HEK293T (cell line): Measurements from ENCODE around the gene ANKS6.

Source experiments
- CTCF ChIA-PET: fragments of 350-600 bp; formaldehyde crosslinking; extraction: SDS; loops from one replicate; lab custom pipeline; 2021; ENCODE audit warnings: antibody characterized with exemption, inconsistent platforms; lab: Yijun Ruan, JAX
- POLR2A ChIA-PET: fragments of 350-600 bp; formaldehyde crosslinking; extraction: SDS; loops from one replicate; lab custom pipeline; 2020; ENCODE audit warnings: antibody characterized with exemption, inconsistent platforms; lab: Yijun Ruan, JAX
- DNase-seq: peaks from one replicate; pipeline ENCODE4 v3.0.0; 2012; ENCODE audit warnings: mixed read lengths; ENCODE audit errors: extremely low spot score
- ARNT ChIP-seq: fragments of 450-650 bp; IDR thresholded peaks from 2 replicates; pipeline ENCODE4 v1.6.1; 2017; ENCODE audit warnings: mild to moderate bottlenecking
- BHLHE40 ChIP-seq: fragments of 450-650 bp; IDR thresholded peaks from 2 replicates; pipeline ENCODE4 v1.6.1; 2016; ENCODE audit warnings: mild to moderate bottlenecking, moderate library complexity, borderline replicate concordance
- CTBP1 ChIP-seq: fragments of 450-650 bp; IDR thresholded peaks from 2 replicates; pipeline ENCODE4 v1.6.1; 2016; ENCODE audit warnings: borderline replicate concordance
- ELF4 ChIP-seq: fragments of 450-650 bp; IDR thresholded peaks from 2 replicates; pipeline ENCODE4 v1.6.1; 2017; ENCODE audit warnings: antibody characterized with exemption
- FOXA1 ChIP-seq: fragments of 450-650 bp; IDR thresholded peaks from 2 replicates; pipeline ENCODE4 v1.6.1; 2016; ENCODE audit warnings: mild to moderate bottlenecking
- FOXK2 ChIP-seq: fragments of 450-650 bp; IDR thresholded peaks from 2 replicates; pipeline ENCODE4 v1.6.1; 2016; ENCODE audit warnings: mild to moderate bottlenecking
- FOXM1 ChIP-seq: fragments of 450-650 bp; IDR thresholded peaks from 2 replicates; pipeline ENCODE4 v1.6.1; 2017; ENCODE audit warnings: mild to moderate bottlenecking, borderline replicate concordance
- HDGF ChIP-seq: fragments of 450-650 bp; IDR thresholded peaks from 2 replicates; pipeline ENCODE4 v1.6.1; 2017; ENCODE audit warnings: antibody characterized with exemption, borderline replicate concordance
- L3MBTL2 ChIP-seq: fragments of 450-650 bp; conservative IDR thresholded peaks from 2 replicates; pipeline ENCODE4 v1.6.1; 2016; ENCODE audit warnings: mild to moderate bottlenecking
- LEF1 ChIP-seq: fragments of 450-650 bp; IDR thresholded peaks from 2 replicates; pipeline ENCODE4 v1.6.1; 2017; ENCODE audit warnings: mild to moderate bottlenecking, borderline replicate concordance
- NFRKB ChIP-seq: fragments of 450-650 bp; IDR thresholded peaks from 2 replicates; pipeline ENCODE4 v1.6.1; 2016; ENCODE audit warnings: mild to moderate bottlenecking, moderate library complexity
- SP1 ChIP-seq: fragments of 450-650 bp; IDR thresholded peaks from 2 replicates; pipeline ENCODE4 v1.6.1; 2017
- SUZ12 ChIP-seq: fragments of 450-650 bp; IDR thresholded peaks from 2 replicates; pipeline ENCODE4 v1.6.1; 2016; ENCODE audit warnings: mild to moderate bottlenecking
- TARDBP ChIP-seq: fragments of 450-650 bp; IDR thresholded peaks from 2 replicates; pipeline ENCODE4 v1.6.1; 2016
- ZNF384 ChIP-seq: fragments of 450-650 bp; IDR thresholded peaks from 2 replicates; pipeline ENCODE4 v1.6.1; 2016
- TF ChIP-seq, protein P1 (sequence below): fragments of 450-650 bp; IDR thresholded peaks from 2 replicates; pipeline ENCODE4 v1.6.1; 2016

The ANKS6 gene

DNA sequence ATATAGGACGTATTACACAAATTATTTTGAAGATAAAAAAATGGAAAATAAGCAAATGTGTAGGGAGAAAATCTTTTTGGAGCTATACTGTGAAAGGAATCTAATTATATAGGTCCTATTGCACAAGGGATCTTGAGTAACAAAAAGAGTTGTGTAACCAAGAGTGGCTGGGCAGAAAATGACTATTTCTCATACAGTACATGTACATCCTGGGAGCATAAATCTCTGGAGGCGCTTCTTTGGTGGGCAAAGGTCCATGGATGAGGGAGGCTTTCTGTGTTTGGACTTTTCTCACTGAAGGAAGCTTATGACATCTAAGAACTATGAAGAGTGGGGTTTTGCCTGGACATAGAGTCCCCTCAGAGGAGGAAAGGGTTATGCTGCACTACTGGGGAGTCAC is 29.8 kb downstream of the ANKS6 start:
- ChIA-PET POLR2A (no interaction called here), CTCF (interaction anchor here (1.0 to 1.4 kb wide), 2 partner anchors 8 to 10 kb away, joined by 4 read pairs; no protein-coding TSS in a partner anchor)
- TF ChIP-seq FOXK2 (no peak), LEF1 (no peak), ARNT (no peak), TARDBP (no peak), FOXM1 (no peak), SP1 (no peak), SUZ12 (no peak), CTBP1 (no peak), ZNF384 (no peak), BHLHE40 (no peak), L3MBTL2 (no peak), ELF4 (no peak), FOXA1 (no peak), HDGF (no peak), NFRKB (no peak)
- TF ChIP-seq, protein P1, sequence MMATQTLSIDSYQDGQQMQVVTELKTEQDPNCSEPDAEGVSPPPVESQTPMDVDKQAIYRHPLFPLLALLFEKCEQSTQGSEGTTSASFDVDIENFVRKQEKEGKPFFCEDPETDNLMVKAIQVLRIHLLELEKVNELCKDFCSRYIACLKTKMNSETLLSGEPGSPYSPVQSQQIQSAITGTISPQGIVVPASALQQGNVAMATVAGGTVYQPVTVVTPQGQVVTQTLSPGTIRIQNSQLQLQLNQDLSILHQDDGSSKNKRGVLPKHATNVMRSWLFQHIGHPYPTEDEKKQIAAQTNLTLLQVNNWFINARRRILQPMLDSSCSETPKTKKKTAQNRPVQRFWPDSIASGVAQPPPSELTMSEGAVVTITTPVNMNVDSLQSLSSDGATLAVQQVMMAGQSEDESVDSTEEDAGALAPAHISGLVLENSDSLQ = no peak
- DNase-seq = no peak

DNA sequence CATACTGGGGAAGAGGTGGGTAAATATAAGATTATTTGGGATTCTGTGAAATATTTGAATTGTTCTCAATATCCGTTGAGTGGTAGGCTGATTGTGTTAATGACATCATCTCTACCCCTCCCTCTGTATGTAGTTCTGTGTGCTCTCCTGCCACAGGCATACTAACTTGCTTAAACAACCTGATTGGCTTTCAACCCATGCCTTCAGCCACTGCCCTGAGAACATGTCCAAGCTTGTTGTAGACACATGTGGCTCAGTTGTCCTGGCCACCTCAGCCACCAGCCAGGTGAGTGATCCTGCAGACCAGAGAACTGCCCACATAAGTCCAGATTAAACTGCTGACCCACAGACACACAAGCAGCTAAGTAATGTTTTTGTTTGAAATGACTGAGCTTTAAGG is 31.1 kb downstream of the ANKS6 start:
- POLR2A ChIA-PET = no interaction called here
- DNase-seq = no peak
- CTCF ChIA-PET = interaction anchor here (0.6 to 1.4 kb wide), 2 partner anchors 11 to 27 kb away, joined by 4 read pairs; no protein-coding TSS in a partner anchor
- TF ChIP-seq L3MBTL2 = no peak
- no peak for TF ChIP-seq FOXA1
- TF ChIP-seq HDGF = no peak
- no peak for TF ChIP-seq BHLHE40
- TF ChIP-seq SUZ12 = no peak
- TF ChIP-seq, protein P1 = no peak
- no peak for TF ChIP-seq CTBP1

DNA sequence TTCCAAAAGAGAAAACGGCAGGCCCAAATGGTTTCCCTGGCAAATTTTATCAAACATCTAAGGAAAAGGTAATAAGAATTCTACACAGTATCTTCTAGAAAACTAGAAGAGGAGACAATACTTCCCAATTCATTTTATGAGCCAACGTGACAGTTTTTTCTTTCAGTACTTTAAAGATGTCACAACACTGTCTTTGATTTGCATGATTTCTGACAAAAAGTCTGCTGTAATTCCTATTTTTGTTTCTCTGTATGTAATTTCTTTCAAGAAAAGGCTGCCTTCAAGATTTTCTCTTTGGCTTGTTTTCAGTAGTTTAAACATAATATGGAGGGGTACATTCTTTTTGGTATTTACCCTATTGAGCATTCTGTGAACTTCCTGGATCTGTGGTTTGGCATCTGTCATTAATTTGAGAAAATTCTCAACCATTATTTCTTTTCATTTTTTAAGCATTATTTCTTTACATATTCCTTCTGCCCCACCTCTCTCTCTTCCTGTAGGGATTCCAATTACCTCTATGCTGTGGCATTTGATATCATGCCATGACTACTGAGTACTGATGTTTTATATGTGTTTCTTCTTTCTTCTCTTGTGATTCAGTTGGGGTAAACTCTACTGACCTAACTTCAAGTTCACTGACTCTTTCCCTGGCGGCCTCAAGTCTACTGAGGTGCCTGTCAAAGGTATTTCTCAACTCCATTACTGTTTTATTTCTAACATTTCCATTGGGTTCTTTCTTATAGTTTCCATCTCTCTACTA is 32.2 kb downstream of the ANKS6 start:
- CTCF ChIA-PET = no interaction called here

DNA sequence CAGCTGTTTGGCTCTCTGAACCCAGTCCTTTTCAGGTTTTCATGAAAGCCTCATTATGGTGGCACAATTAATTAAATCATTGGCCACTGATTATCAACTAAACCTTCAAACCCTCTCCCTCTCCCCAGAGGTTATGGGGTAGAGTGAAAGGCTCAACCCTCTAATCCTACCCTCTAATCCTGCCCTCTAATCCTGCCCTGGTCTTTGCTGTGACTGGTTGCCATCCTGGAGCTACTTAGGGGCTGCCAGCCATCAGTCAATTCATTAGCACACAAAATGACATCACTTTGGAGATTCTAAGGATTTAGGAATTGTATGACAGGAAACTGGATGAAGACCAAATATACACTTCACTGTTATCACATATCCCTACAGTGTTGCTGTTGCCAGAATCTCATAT is 36.1 kb downstream of the ANKS6 start:
- ChIA-PET CTCF (no interaction called here), POLR2A (no interaction called here)
- TF ChIP-seq ARNT (no peak), FOXM1 (no peak), SUZ12 (no peak)
- DNase-seq = no peak

More for the DNA sequence above, 32.2 kb downstream of the ANKS6 start:
- no peak for DNase-seq
- no peak for TF ChIP-seq FOXA1
- no peak for TF ChIP-seq FOXM1
- TF ChIP-seq TARDBP = no peak
- TF ChIP-seq, protein P1 = no peak
- no peak for TF ChIP-seq HDGF
- no peak for TF ChIP-seq SP1
- no peak for TF ChIP-seq BHLHE40
- no peak for TF ChIP-seq ARNT
- no peak for TF ChIP-seq FOXK2
- no peak for TF ChIP-seq ZNF384
- no peak for TF ChIP-seq L3MBTL2
- no peak for TF ChIP-seq NFRKB
- no peak for TF ChIP-seq SUZ12
- TF ChIP-seq CTBP1 = no peak
- no peak for TF ChIP-seq ELF4
- TF ChIP-seq LEF1 = no peak
- POLR2A ChIA-PET = no interaction called here

DNA sequence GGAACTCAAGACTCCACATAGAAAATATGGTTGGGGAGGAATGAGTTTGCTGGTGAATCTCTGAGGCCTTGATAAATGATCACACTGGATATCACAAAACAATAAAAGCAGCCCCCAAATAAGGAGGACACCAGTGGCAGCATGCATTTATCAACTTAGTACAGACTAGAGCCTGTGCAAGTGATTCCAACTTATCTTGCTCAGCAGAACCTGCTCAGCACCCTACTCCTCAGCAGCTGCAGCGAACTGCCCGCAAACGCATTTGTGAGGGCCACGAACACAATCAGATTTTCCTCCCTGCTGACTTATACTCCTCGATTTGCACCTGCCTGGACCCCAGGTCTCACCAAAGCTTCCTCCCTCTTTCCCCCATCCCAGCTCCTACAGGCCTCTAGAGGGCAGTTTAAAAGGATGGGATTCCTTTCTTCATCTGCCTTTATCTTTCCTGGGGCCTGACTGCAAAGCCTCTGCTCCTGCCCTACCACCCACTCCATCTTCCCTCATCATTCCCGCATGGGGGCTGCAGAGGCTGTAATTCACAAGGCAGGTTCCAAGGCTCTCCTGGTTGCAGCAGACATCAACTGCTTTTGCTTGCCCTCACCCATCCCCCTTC is 41.2 kb downstream of the ANKS6 start:
- CTCF ChIA-PET = no interaction called here

DNA sequence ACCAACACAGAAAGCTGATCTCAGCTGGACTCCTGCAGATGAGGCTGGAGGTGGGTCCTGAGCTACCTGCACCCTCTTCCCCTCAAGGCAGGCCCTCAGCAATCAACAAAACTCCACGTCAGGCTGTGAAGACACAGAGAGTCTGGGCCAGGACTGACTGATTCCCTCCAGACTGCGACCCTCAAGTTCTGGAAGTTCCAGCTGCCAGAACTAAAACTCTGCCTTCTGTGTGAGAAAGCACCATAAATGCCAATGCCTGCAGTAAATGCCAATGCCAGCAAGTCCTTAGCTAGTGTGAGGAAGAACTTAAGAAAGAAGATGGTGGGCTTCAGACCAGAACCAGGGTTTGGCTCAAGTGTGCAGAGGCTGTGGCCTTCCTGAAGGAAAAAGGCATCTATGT is 45.1 kb downstream of the ANKS6 start:
- TF ChIP-seq CTBP1 (no peak), SUZ12 (no peak), TARDBP (no peak), ZNF384 (no peak), ARNT (no peak), NFRKB (no peak), L3MBTL2 (no peak), FOXK2 (no peak), ELF4 (no peak), LEF1 (no peak), FOXA1 (no peak), FOXM1 (no peak), BHLHE40 (no peak), SP1 (no peak), HDGF (no peak)
- TF ChIP-seq, protein P1 = no peak
- DNase-seq = no peak
- ChIA-PET CTCF (no interaction called here), POLR2A (no interaction called here)

More for the DNA sequence above, 41.2 kb downstream of the ANKS6 start:
- POLR2A ChIA-PET = no interaction called here
- TF ChIP-seq BHLHE40 (no peak), FOXA1 (no peak), FOXK2 (no peak), CTBP1 (no peak), HDGF (no peak), TARDBP (no peak)
- no peak for DNase-seq
